ENCODE measurements around the gene WDR90.

DNA sequence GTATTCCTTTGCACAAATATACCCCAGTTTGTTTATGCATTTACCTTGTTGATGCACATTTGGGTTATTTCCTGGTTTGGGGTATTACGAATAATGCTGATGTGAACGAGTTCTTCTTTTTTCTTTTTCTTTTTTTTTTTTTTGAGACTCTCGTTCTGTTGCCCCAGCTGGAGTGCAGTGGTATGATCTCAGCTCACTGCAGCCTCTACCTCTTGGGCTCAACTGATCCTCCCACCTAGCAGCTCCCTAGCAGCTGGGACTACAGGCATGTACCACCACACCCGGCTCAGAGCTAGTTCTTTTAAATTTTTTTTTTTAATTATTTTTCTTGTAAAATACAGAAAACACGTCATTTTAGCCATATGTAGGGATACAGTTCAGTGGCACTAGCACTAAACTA lies 45.2 kb upstream of the WDR90 start:
- TF ChIP-seq RFX5 (IDR thresholded peaks at IDR 0.05) (no peak), PHF8 (IDR thresholded peaks at IDR 0.05; ENCODE audit: borderline replicate concordance, low read depth) (no peak), RAD21 (conservative IDR thresholded peaks at IDR 0.05 in 1 of 2, IDR thresholded peaks at IDR 0.05 in 1 of 2) (no peak), POLR2AphosphoS2 (conservative IDR thresholded peaks at IDR 0.05; ENCODE audit: low read length) (no peak), ZC3H11A (IDR thresholded peaks at IDR 0.05) (no peak), ESRRA (IDR thresholded peaks at IDR 0.05; ENCODE audit: borderline replicate concordance, low read length) (no peak), FOXS1 (CRISPR knock-in tag; IDR thresholded peaks at IDR 0.05) (no peak), SMC3 (IDR thresholded peaks at IDR 0.05) (no peak), POLR2A (IDR thresholded peaks at IDR 0.05; ENCODE audit: low read length) (no peak), CBX2 (IDR thresholded peaks at IDR 0.05; ENCODE audit: borderline replicate concordance, low read depth) (no peak)
- TF ChIP-seq, protein P1, sequence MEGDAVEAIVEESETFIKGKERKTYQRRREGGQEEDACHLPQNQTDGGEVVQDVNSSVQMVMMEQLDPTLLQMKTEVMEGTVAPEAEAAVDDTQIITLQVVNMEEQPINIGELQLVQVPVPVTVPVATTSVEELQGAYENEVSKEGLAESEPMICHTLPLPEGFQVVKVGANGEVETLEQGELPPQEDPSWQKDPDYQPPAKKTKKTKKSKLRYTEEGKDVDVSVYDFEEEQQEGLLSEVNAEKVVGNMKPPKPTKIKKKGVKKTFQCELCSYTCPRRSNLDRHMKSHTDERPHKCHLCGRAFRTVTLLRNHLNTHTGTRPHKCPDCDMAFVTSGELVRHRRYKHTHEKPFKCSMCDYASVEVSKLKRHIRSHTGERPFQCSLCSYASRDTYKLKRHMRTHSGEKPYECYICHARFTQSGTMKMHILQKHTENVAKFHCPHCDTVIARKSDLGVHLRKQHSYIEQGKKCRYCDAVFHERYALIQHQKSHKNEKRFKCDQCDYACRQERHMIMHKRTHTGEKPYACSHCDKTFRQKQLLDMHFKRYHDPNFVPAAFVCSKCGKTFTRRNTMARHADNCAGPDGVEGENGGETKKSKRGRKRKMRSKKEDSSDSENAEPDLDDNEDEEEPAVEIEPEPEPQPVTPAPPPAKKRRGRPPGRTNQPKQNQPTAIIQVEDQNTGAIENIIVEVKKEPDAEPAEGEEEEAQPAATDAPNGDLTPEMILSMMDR (IDR thresholded peaks at IDR 0.05): no peak
- TF ChIP-seq, protein P2, sequence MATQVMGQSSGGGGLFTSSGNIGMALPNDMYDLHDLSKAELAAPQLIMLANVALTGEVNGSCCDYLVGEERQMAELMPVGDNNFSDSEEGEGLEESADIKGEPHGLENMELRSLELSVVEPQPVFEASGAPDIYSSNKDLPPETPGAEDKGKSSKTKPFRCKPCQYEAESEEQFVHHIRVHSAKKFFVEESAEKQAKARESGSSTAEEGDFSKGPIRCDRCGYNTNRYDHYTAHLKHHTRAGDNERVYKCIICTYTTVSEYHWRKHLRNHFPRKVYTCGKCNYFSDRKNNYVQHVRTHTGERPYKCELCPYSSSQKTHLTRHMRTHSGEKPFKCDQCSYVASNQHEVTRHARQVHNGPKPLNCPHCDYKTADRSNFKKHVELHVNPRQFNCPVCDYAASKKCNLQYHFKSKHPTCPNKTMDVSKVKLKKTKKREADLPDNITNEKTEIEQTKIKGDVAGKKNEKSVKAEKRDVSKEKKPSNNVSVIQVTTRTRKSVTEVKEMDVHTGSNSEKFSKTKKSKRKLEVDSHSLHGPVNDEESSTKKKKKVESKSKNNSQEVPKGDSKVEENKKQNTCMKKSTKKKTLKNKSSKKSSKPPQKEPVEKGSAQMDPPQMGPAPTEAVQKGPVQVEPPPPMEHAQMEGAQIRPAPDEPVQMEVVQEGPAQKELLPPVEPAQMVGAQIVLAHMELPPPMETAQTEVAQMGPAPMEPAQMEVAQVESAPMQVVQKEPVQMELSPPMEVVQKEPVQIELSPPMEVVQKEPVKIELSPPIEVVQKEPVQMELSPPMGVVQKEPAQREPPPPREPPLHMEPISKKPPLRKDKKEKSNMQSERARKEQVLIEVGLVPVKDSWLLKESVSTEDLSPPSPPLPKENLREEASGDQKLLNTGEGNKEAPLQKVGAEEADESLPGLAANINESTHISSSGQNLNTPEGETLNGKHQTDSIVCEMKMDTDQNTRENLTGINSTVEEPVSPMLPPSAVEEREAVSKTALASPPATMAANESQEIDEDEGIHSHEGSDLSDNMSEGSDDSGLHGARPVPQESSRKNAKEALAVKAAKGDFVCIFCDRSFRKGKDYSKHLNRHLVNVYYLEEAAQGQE (IDR thresholded peaks at IDR 0.05): no peak
- TF ChIP-seq, protein P3, sequence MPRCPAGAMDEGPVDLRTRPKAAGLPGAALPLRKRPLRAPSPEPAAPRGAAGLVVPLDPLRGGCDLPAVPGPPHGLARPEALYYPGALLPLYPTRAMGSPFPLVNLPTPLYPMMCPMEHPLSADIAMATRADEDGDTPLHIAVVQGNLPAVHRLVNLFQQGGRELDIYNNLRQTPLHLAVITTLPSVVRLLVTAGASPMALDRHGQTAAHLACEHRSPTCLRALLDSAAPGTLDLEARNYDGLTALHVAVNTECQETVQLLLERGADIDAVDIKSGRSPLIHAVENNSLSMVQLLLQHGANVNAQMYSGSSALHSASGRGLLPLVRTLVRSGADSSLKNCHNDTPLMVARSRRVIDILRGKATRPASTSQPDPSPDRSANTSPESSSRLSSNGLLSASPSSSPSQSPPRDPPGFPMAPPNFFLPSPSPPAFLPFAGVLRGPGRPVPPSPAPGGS (IDR thresholded peaks at IDR 0.05): no peak
- TF ChIP-seq, protein P4, sequence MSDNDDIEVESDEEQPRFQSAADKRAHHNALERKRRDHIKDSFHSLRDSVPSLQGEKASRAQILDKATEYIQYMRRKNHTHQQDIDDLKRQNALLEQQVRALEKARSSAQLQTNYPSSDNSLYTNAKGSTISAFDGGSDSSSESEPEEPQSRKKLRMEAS (IDR thresholded peaks at IDR 0.05): no peak
